ENCODE data around the gene SSX2IP.
"Not testable (repeated sequence)": the region's sequence is repeated elsewhere in the genome, so short reads cannot be mapped to it uniquely, and the experiment has no call there.

The SSX2IP gene

DNA sequence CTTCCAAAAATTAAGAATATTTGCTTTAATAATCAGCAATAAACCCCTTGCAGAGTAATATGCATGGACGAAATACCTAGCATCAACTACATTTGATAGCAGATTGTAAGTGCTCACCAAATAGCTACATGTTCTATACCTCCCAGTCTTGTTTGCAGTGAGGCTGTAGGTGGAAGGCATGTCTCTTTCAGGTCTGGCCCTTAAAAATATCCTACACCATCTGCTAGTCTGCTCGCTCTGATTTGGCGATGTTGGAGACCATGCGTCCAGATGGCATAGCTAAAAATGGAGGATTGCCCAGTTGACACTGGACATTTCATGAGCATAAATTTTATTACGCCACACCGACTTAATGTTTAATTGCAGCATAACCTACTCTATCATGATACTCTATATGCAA is 47.1 kb downstream of the SSX2IP start:
- no peak for DNase-seq (ENCODE audit: low read depth)
- in situ Hi-C loops (cut with HindIII; ENCODE audit: low sequenced_read_pairs), result no loop called here
- no peak overlapping the region for H3K4me3 ChIP-seq (ENCODE audit: low read depth, low read length)
- TF ChIP-seq, protein P1, sequence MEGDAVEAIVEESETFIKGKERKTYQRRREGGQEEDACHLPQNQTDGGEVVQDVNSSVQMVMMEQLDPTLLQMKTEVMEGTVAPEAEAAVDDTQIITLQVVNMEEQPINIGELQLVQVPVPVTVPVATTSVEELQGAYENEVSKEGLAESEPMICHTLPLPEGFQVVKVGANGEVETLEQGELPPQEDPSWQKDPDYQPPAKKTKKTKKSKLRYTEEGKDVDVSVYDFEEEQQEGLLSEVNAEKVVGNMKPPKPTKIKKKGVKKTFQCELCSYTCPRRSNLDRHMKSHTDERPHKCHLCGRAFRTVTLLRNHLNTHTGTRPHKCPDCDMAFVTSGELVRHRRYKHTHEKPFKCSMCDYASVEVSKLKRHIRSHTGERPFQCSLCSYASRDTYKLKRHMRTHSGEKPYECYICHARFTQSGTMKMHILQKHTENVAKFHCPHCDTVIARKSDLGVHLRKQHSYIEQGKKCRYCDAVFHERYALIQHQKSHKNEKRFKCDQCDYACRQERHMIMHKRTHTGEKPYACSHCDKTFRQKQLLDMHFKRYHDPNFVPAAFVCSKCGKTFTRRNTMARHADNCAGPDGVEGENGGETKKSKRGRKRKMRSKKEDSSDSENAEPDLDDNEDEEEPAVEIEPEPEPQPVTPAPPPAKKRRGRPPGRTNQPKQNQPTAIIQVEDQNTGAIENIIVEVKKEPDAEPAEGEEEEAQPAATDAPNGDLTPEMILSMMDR (IDR thresholded peaks at IDR 0.05; ENCODE audit: low read depth, low read length, missing control alignments), result no peak

DNA sequence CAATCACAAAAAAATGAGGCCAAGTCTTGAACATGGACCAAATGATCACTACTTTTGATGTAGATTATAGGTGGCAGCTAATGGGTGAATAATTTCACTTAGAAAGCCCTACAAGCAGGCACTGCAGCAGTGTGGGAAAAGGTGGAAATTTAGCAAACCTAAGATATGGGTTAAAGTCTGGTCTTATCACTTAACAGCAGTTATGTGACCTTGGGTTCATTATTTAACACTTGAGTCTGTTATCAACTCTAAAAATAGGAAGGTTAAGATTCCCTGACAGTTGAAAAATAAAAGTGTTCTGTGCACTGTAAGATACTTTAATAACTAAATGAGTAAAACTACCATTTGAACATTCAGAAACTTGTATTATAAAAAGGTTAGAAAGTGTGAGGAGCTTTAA is 47.5 kb downstream of the SSX2IP start:
- no peak for DNase-seq (ENCODE audit: low read depth)
- H3K4me3 ChIP-seq (ENCODE audit: low read depth, low read length), result no peak overlapping the region
- TF ChIP-seq, protein P1 (IDR thresholded peaks at IDR 0.05; ENCODE audit: low read depth, low read length, missing control alignments), result no peak
- in situ Hi-C loops (cut with HindIII; ENCODE audit: low sequenced_read_pairs), result no loop called here

DNA sequence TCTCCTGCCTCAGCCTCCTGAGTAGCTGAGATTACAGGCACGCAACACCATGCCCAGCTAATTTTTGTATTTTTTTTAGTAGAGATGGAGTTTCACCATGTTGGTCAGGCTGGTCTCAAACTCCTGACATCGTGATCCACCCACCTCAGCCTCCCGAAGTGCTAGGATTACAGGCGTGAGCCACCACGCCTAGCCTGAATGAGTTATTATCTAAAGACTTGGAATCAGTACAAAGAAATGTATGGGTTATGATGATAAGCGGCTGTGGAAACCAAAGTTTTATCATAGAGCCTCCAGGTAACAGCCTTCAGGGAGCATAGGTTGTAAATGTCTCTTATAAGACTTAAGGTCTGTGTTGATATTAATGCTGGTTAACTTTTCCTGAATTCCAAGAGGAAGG is 50.5 kb downstream of the SSX2IP start:
- DNase-seq (ENCODE audit: low read depth); H3K4me3 ChIP-seq (ENCODE audit: low read depth, low read length); in situ Hi-C loops (cut with HindIII; ENCODE audit: low sequenced_read_pairs): not testable (repeated sequence)

DNA sequence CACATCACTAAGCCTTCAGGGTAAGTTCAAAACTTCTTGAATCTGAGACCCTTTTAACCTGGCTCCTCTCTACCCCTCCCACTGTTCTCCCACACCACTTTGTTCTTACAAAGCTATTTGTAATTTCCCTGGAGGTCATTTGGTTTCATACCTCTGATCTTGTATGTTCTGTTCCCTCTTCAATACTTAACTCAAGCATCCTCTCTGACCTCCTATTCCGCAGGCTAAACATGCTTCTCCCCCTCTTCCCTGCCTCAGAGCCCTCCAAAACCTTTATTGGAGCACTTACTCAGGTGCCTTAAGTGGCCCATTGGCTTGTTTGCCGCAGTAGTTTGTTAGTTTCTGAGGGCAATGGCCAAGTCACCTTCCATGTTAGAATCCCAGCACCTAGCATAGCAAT is 54.8 kb downstream of the SSX2IP start:
- no peak overlapping the region for H3K4me3 ChIP-seq (ENCODE audit: low read depth, low read length)
- TF ChIP-seq, protein P1 (IDR thresholded peaks at IDR 0.05; ENCODE audit: low read depth, low read length, missing control alignments), result no peak
- in situ Hi-C loops (cut with HindIII; ENCODE audit: low sequenced_read_pairs), result no loop called here
- DNase-seq (ENCODE audit: low read depth), result no peak

- no peak overlapping the region for H3K4me3 ChIP-seq (ENCODE audit: low read depth, low read length)
- TF ChIP-seq, protein P1 (IDR thresholded peaks at IDR 0.05; ENCODE audit: low read depth, low read length, missing control alignments), result no peak
- no peak for DNase-seq (ENCODE audit: low read depth)
- in situ Hi-C loops (cut with HindIII; ENCODE audit: low sequenced_read_pairs), result no loop called here
Observed at GRCh38 chr1:84634536-84635205, 55.6 kb downstream of the SSX2IP start.

DNA sequence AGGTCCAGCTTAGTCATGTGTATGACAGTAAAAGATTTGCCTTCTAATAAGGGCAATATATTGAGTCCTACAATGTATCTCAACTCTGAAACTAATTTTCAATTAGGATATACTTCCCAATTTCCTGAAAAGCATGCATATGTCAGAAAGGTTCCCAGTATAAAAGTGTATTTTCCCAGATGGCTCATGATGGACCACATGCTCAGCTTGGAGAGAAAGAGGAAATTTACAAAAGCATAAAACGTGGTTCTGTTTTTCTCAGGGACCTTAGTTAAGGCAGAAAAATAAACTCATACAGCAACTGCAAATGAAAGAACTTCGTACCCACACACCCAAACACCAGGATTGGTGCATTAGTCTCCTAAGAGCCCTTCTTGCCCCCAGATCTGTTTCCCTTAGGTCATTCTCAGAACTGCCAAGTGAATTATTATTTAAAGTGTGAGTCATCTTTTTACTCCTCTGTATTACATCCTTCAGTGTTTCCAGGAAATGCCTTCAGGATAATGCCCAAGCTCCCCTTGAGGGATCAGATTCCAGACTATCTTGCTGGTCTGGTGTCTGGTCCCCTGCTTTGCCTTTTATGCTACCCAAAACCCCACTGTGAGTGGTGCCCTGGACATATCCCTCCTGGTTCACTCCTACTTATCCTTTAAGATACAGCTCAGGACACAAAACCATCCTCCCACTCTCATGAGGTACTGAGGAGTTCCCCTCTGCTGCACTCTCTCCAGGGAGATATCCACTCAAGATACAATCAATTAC is 57.4 kb downstream of the SSX2IP start:
- DNase-seq (ENCODE audit: low read depth), result peak; percentile 13
- TF ChIP-seq, protein P1 (IDR thresholded peaks at IDR 0.05; ENCODE audit: low read depth, low read length, missing control alignments), result no peak
- in situ Hi-C loops (cut with HindIII; ENCODE audit: low sequenced_read_pairs), result no loop called here
- H3K4me3 ChIP-seq (ENCODE audit: low read depth, low read length), result no peak overlapping the region

DNA sequence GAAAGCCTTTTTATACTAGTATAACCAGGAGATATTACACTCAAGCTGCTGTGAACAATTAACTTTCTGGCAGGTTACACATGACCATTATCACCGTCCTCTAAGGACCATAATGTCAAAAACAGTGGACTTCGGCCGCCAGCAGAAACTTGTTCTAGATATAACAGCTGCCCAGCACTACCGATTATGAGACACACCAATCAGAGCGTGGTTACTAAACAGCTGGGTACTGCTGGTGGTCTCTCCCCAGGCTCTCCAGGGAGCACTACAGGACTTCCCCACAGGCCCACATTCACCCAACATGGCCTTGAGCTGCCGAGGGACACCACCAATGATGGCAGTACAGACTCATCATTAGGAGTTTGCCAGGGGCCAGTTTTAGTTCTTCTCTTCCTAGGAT is 58.1 kb downstream of the SSX2IP start:
- DNase-seq (ENCODE audit: low read depth), result no peak
- no peak overlapping the region for H3K4me3 ChIP-seq (ENCODE audit: low read depth, low read length)
- in situ Hi-C loops (cut with HindIII; ENCODE audit: low sequenced_read_pairs), result no loop called here
- TF ChIP-seq, protein P1 (IDR thresholded peaks at IDR 0.05; ENCODE audit: low read depth, low read length, missing control alignments), result no peak
